ENCODE data around the gene CELA2B.
"Not testable (repeated sequence)": the region's sequence is repeated elsewhere in the genome, so short reads cannot be mapped to it uniquely, and the experiment has no call there.

Gene CELA2B

GRCh38 chr1:15469361-15469760, 6.5 kb upstream of the CELA2B start:
- DNase-seq (ENCODE audit: low read depth), result no peak

GRCh38 chr1:15469821-15470448, 6.0 kb upstream of the CELA2B start:
- DNase-seq (ENCODE audit: low read depth), result not testable (repeated sequence)

GRCh38 chr1:15471067-15471466, 4.8 kb upstream of the CELA2B start:
- DNase-seq (ENCODE audit: low read depth), result not testable (repeated sequence)

- not testable (repeated sequence) for DNase-seq (ENCODE audit: low read depth)
Measured at GRCh38 chr1:15471723-15472122, 4.2 kb upstream of the CELA2B start.

GRCh38 chr1:15472587-15472986, 3.3 kb upstream of the CELA2B start:
- DNase-seq (ENCODE audit: low read depth), result no peak

GRCh38 chr1:15476927-15477326, 1.0 kb downstream of the CELA2B start:
- no peak for DNase-seq (ENCODE audit: low read depth)

- DNase-seq (ENCODE audit: low read depth), result no peak
Measured at GRCh38 chr1:15477646-15478212, 1.8 kb downstream of the CELA2B start.

GRCh38 chr1:15479654-15480347, 3.9 kb downstream of the CELA2B start:
- DNase-seq (ENCODE audit: low read depth), result no peak

GRCh38 chr1:15482455-15482854, 6.6 kb downstream of the CELA2B start:
- not testable (repeated sequence) for DNase-seq (ENCODE audit: low read depth)

GRCh38 chr1:15482983-15483543, 7.2 kb downstream of the CELA2B start:
- not testable (repeated sequence) for DNase-seq (ENCODE audit: low read depth)

GRCh38 chr1:15483971-15484370, 8.1 kb downstream of the CELA2B start:
- DNase-seq (ENCODE audit: low read depth), result no peak

GRCh38 chr1:15484443-15484842, 8.5 kb downstream of the CELA2B start:
- not testable (repeated sequence) for DNase-seq (ENCODE audit: low read depth)

- DNase-seq (ENCODE audit: low read depth), result no peak
Measured at GRCh38 chr1:15485636-15486035, 9.7 kb downstream of the CELA2B start.

- not testable (repeated sequence) for DNase-seq (ENCODE audit: low read depth)
Measured at GRCh38 chr1:15486844-15487610, 11.1 kb downstream of the CELA2B start.

- DNase-seq (ENCODE audit: low read depth), result no peak
Measured at GRCh38 chr1:15488371-15488770, 12.5 kb downstream of the CELA2B start.

- DNase-seq (ENCODE audit: low read depth), result no peak
Measured at GRCh38 chr1:15489052-15489736, 13.3 kb downstream of the CELA2B start.

- DNase-seq (ENCODE audit: low read depth), result not testable (repeated sequence)
Measured at GRCh38 chr1:15491010-15491409, 15.1 kb downstream of the CELA2B start.

GRCh38 chr1:15492596-15492995, 16.7 kb downstream of the CELA2B start:
- no peak for DNase-seq (ENCODE audit: low read depth)

GRCh38 chr1:15493869-15494390, 18.0 kb downstream of the CELA2B start:
- DNase-seq (ENCODE audit: low read depth), result no peak

GRCh38 chr1:15500184-15501178, 24.6 kb downstream of the CELA2B start:
- DNase-seq (ENCODE audit: low read depth), result no peak
